Liver (tissue), 3 donors: ENCODE data around the gene COQ8A.
A peak's percentile ranks its signal among the peaks of the same experiment; 100 is the strongest.

Source experiments
- ATF3 ChIP-seq: IDR thresholded peaks from 2 replicates; pipeline ENCODE4 v1.6.1; 2016; ENCODE audit warnings: antibody characterized with exemption
- CTCF ChIP-seq: fragments of 150-350 bp; IDR thresholded peaks from 2 replicates; pipeline ENCODE4 v1.5.1; 2017; ENCODE audit warnings: improper control_type of control experiment, low read depth, low read length; ENCODE audit not compliant: missing input control
- EGR1 ChIP-seq, 2 donors: IDR thresholded peaks; 2 replicates each; pipeline ENCODE4 v1.6.1; 2016 to 2018; ENCODE audit warnings: antibody characterized with exemption in 2 of 2, low read depth in 2 of 2
- GABPA ChIP-seq, 2 donors: IDR thresholded peaks in 1 of 2; conservative IDR thresholded peaks in 1 of 2; 2 replicates each; pipeline ENCODE4 v1.6.1; 2016; ENCODE audit warnings: antibody characterized with exemption in 2 of 2, mild to moderate bottlenecking in 1 of 2, moderate library complexity in 1 of 2
- HNF4G ChIP-seq: IDR thresholded peaks from 2 replicates; pipeline ENCODE4 v1.6.1; 2016; ENCODE audit warnings: antibody characterized with exemption
- JUND ChIP-seq, 2 donors: IDR thresholded peaks; 2 replicates each; pipeline ENCODE4 v1.6.1; 2016; ENCODE audit warnings: antibody characterized with exemption in 2 of 2
- MAX ChIP-seq: IDR thresholded peaks from 2 replicates; pipeline ENCODE4 v1.6.1; 2016; ENCODE audit warnings: antibody characterized with exemption
- RAD21 ChIP-seq, 2 donors: IDR thresholded peaks; 2 replicates each; pipeline ENCODE4 v1.6.1; 2016; ENCODE audit warnings: antibody characterized with exemption in 2 of 2, mild to moderate bottlenecking in 2 of 2
- REST ChIP-seq: IDR thresholded peaks from 2 replicates; pipeline ENCODE4 v1.6.1; 2016; ENCODE audit warnings: antibody characterized with exemption, mild to moderate bottlenecking
- RXRA ChIP-seq, 2 donors: IDR thresholded peaks; 2 replicates each; pipeline ENCODE4 v1.6.1; 2017 to 2018; ENCODE audit warnings: antibody characterized with exemption in 2 of 2, mild to moderate bottlenecking in 1 of 2
- SP1 ChIP-seq: IDR thresholded peaks from 2 replicates; pipeline ENCODE4 v1.6.1; 2018; ENCODE audit warnings: antibody characterized with exemption, mild to moderate bottlenecking
- TAF1 ChIP-seq: conservative IDR thresholded peaks from 2 replicates; pipeline ENCODE4 v1.6.1; 2016; ENCODE audit warnings: antibody characterized with exemption, mild to moderate bottlenecking
- YY1 ChIP-seq: IDR thresholded peaks from 2 replicates; pipeline ENCODE4 v1.6.1; 2016; ENCODE audit warnings: antibody characterized with exemption, mild to moderate bottlenecking
- ZBTB33 ChIP-seq: IDR thresholded peaks from 2 replicates; pipeline ENCODE4 v1.6.1; 2016; ENCODE audit warnings: antibody characterized with exemption
- donor health status: healthy.
- donor health status: healthy.

GRCh38 chr1:226980122-226980560 is 40.0 kb downstream of the COQ8A start:
- TF ChIP-seq CTCF (no peak), JUND (IDR thresholded peaks at IDR 0.05) (no peak), REST (no peak), RXRA (IDR thresholded peaks at IDR 0.05) (peak; percentile 24 to 54), EGR1 (IDR thresholded peaks at IDR 0.05; ENCODE audit: low read depth in 2 of 2) (no peak), ATF3 (no peak), GABPA (IDR thresholded peaks at IDR 0.05 in 1 of 2, conservative IDR thresholded peaks at IDR 0.05 in 1 of 2) (no peak), TAF1 (no peak), ZBTB33 (no peak), RAD21 (IDR thresholded peaks at IDR 0.05) (no peak), YY1 (no peak), HNF4G (no peak), MAX (no peak), SP1 (no peak)
